Natural killer cell (primary cell): ENCODE results near the gene P2RX4. TPM values are rescaled to one million over a fixed set of nuclear protein-coding genes. Genes with fewer than 3 reads are reported as not detected.
"Not testable (repeated sequence)": the region's sequence is repeated elsewhere in the genome, so short reads cannot be mapped to it uniquely, and the experiment has no call there.

Source experiments
- ATAC-seq, 3 donors: fragments of 150-1000 bp in 2 of 3; fragments of 200-7000 bp in 1 of 3; cut with Tn5 transposase; 1 replicate in 1 of 3; 2 replicates in 2 of 3; pipeline ENCODE4 v1.10.0; 2021; ENCODE audit warnings: mild to moderate bottlenecking in 2 of 3, moderate library complexity in 2 of 3
- DNase-seq, 2 donors: peaks; one replicate each; pipeline versions ENCODE4 v3.0.0 to v3.0.0-alpha.2; 2013 to 2021; ENCODE audit warnings: mixed read lengths in 1 of 2
- H3K27ac ChIP-seq: one replicate; pipeline ENCODE4 v1.5.1; 2013; ENCODE audit warnings: mild to moderate bottlenecking, low read length
- H3K27me3 ChIP-seq: one replicate; pipeline ENCODE4 v1.6.1; 2013; ENCODE audit warnings: low read length; ENCODE audit not compliant: control insufficient read depth, insufficient read depth
- H3K36me3 ChIP-seq: one replicate; pipeline ENCODE4 v1.6.1; 2013; ENCODE audit warnings: low read length; ENCODE audit not compliant: control insufficient read depth, insufficient read depth
- H3K4me1 ChIP-seq: one replicate; pipeline ENCODE4 v1.6.1; 2013; ENCODE audit warnings: low read length; ENCODE audit not compliant: control insufficient read depth, insufficient read depth
- H3K4me3 ChIP-seq: one replicate; pipeline ENCODE4 v1.5.1; 2013; ENCODE audit warnings: low read length
- H3K9me3 ChIP-seq: one replicate; pipeline ENCODE4 v1.6.1; 2013; ENCODE audit warnings: low read length; ENCODE audit not compliant: control insufficient read depth, insufficient read depth
- H3K27ac Mint-ChIP-seq, 2 donors: one replicate each; pipeline ENCODE4 v1.8.0; 2022; ENCODE audit warnings: mild to moderate bottlenecking in 2 of 2, mixed read lengths in 2 of 2, moderate library complexity in 1 of 2
- H3K27me3 Mint-ChIP-seq, 2 donors: one replicate each; pipeline ENCODE4 v1.8.0; 2022; ENCODE audit warnings: low read depth in 2 of 2, mixed read lengths in 2 of 2
- H3K36me3 Mint-ChIP-seq: one replicate; pipeline ENCODE4 v1.8.0; 2022; ENCODE audit warnings: mixed read lengths
- H3K4me1 Mint-ChIP-seq, 2 donors: one replicate each; pipeline ENCODE4 v1.8.0; 2022; ENCODE audit warnings: mixed read lengths in 2 of 2
- H3K4me3 Mint-ChIP-seq: one replicate; pipeline ENCODE4 v1.8.0; 2022; ENCODE audit warnings: mild to moderate bottlenecking, moderate library complexity, mixed read lengths
- H3K9me3 Mint-ChIP-seq, 2 donors: one replicate each; pipeline ENCODE4 v1.8.0; 2022; ENCODE audit warnings: mixed read lengths in 2 of 2
- CTCF ChIP-seq: fragments of 200-600 bp; IDR thresholded peaks from one replicate; pipeline ENCODE4 v1.8.0; 2022; ENCODE audit warnings: antibody characterized with exemption
- WGBS: methylation state at CpG from one replicate; pipeline ENCODE4 v1.1.7; 2013; ENCODE audit warnings: missing lambda C conversion rate; ENCODE audit not compliant: insufficient coverage; 5-methylcytosine and 5-hydroxymethylcytosine counted together
- intact Hi-C: fragments of 100-400 bp; cut with micrococcal nuclease; formaldehyde crosslinking; loops from one replicate; pipeline ENCODE4 v1.14.2; 2022
- total RNA-seq, 4 donors: library from RNA; stranded (reverse); fragments of 120-200 nt in 1 of 4; gene quantifications; one replicate each; pipeline versions ENCODE4 v1.2.3 to v1.2.4, GENCODE V29; 2013 to 2022

P2RX4 gene
- 10 to 100 TPM; 34.8 to 39.3 (median 38.2) TPM for total RNA-seq
- 28.2 TPM for total RNA-seq (2013)

- peaks cover 25% of the 10 kb centered on the region for H3K4me1 ChIP-seq
- Mint-ChIP-seq H3K4me3 (peak within 1 kb of the TSS; percentile 84), H3K9me3 (no peaks in the 10 kb centered on the region), H3K4me1 (peaks cover 18 to 23% of the 10 kb centered on the region in 2 donors), H3K27me3 (no peaks in the 10 kb centered on the region), H3K27ac (peak within 1 kb of the TSS; percentile 90 to 96), H3K36me3 (no peaks in the 10 kb centered on the region)
- ATAC-seq, result peak; percentile 71 to 87 (median 77)
- H3K36me3 ChIP-seq, result peaks cover 2% of the 10 kb centered on the region
- TF ChIP-seq CTCF, result no peak
- no peaks in the 10 kb centered on the region for H3K27me3 ChIP-seq
- peak; percentile 83 to 95 for DNase-seq
- no peaks in the 10 kb centered on the region for H3K9me3 ChIP-seq
- H3K27ac ChIP-seq, result peak within 1 kb of the TSS; percentile 94
- H3K4me3 ChIP-seq, result peak within 1 kb of the TSS; percentile 92
- WGBS, result 5% methylated on average over 93 of the region's 97 CpGs
- intact Hi-C loops, result loop anchor here (2.0 to 5.0 kb wide), 2 partner anchors 31 to 87 kb away; partner anchors contain the start of gene CAMKK2
Measured at GRCh38 chr12:121209624-121210572, at the start of gene P2RX4. Gene P2RX4 (plus strand): TSS chr12:121210129. CDS start chr12:121210165, 36 bp downstream.

- Histone ChIP-seq H3K4me1 (peaks cover 8% of the 10 kb centered on the region), H3K27me3 (no peaks in the 10 kb centered on the region), H3K4me3 (no peak overlapping the region), H3K27ac (no peak overlapping the region), H3K36me3 (peaks cover 17% of the 10 kb centered on the region), H3K9me3 (no peaks in the 10 kb centered on the region)
- no peaks in the 10 kb centered on the region for H3K36me3 Mint-ChIP-seq
- H3K27me3 Mint-ChIP-seq, result no peaks in the 10 kb centered on the region
- H3K4me3 Mint-ChIP-seq, result no peak overlapping the region
- no peak for TF ChIP-seq CTCF
- no peaks in the 10 kb centered on the region for H3K9me3 Mint-ChIP-seq
- DNase-seq (no peak), ATAC-seq (no peak)
- peaks cover 13 to 25% of the 10 kb centered on the region in 2 donors for H3K4me1 Mint-ChIP-seq
- 96% methylated on average over 10 of the region's 10 CpGs for WGBS
- intact Hi-C loops, result no loop called here
- H3K27ac Mint-ChIP-seq, result no peak overlapping the region
Measured at GRCh38 chr12:121162384-121162783, 47.5 kb upstream of the P2RX4 start.

- ATAC-seq (no peak), DNase-seq (no peak)
- Histone ChIP-seq H3K4me1 (peaks cover 8% of the 10 kb centered on the region), H3K27ac (no peak overlapping the region), H3K4me3 (no peak overlapping the region), H3K9me3 (no peaks in the 10 kb centered on the region), H3K27me3 (no peaks in the 10 kb centered on the region), H3K36me3 (peaks cover 18% of the 10 kb centered on the region)
- no peak overlapping the region for H3K4me3 Mint-ChIP-seq
- intact Hi-C loops, result no loop called here
- H3K9me3 Mint-ChIP-seq, result no peaks in the 10 kb centered on the region
- peaks cover 13 to 23% of the 10 kb centered on the region in 2 donors for H3K4me1 Mint-ChIP-seq
- H3K36me3 Mint-ChIP-seq, result no peaks in the 10 kb centered on the region
- WGBS, result 100% methylated on average over 1 of the region's 2 CpGs
- H3K27me3 Mint-ChIP-seq, result no peaks in the 10 kb centered on the region
- TF ChIP-seq CTCF, result no peak
- H3K27ac Mint-ChIP-seq, result no peak overlapping the region
Measured at GRCh38 chr12:121162985-121163384, 46.9 kb upstream of the P2RX4 start.

- DNase-seq, ATAC-seq, H3K9me3 ChIP-seq, H3K4me3 Mint-ChIP-seq, intact Hi-C loops, H3K27me3 ChIP-seq, H3K27me3 Mint-ChIP-seq, H3K9me3 Mint-ChIP-seq, H3K27ac ChIP-seq, H3K36me3 Mint-ChIP-seq, H3K4me3 ChIP-seq, H3K4me1 ChIP-seq: not testable (repeated sequence)
- Mint-ChIP-seq H3K27ac (peak overlapping the region in 1 of 2 donors; percentile 17), H3K4me1 (peaks cover 8 to 12% of the 10 kb centered on the region in 2 donors)
- WGBS, result 94% methylated on average over 5 of the region's 6 CpGs
- H3K36me3 ChIP-seq, result peaks cover 27% of the 10 kb centered on the region
Measured at GRCh38 chr12:121164839-121165238, 45.1 kb upstream of the P2RX4 start.
